ENCODE results near the gene STAG3. TPM values are rescaled to one million over a fixed set of nuclear protein-coding genes. Genes with fewer than 3 reads are reported as not detected.

Gene STAG3
- total and polyA plus RNA-seq, 3 donors from 2014 or later: 105 to 281 (median 224) TPM

GRCh38 chr7:100152404-100152803 is 25.3 kb upstream of the STAG3 start:
- no peak for TF ChIP-seq CTCF (IDR thresholded peaks at IDR 0.05)
- Histone ChIP-seq H3K27me3 (no peaks in the 10 kb centered on the region), H3K27ac (no peak overlapping the region), H3K9me3 (no peaks in the 10 kb centered on the region), H3K36me3 (ENCODE audit: low read depth, missing control alignments) (no peaks in the 10 kb centered on the region), H3K4me1 (peaks cover 9% of the 10 kb centered on the region), H3K4me3 (no peak overlapping the region)
- intact Hi-C loops (cut with DNase I; ENCODE audit: low total_unique reads): no loop called here
- no peak for DNase-seq

- TF ChIP-seq CTCF (IDR thresholded peaks at IDR 0.05): no peak
- no peak for TF ChIP-seq POLR2A (IDR thresholded peaks at IDR 0.05)
- Histone ChIP-seq H3K9me3 (no peaks in the 10 kb centered on the region), H3K4me1 (peaks cover 14% of the 10 kb centered on the region), H3K4me3 (no peak overlapping the region), H3K27ac (no peak overlapping the region), H3K36me3 (ENCODE audit: low read depth, missing control alignments) (no peaks in the 10 kb centered on the region), H3K27me3 (no peaks in the 10 kb centered on the region)
- intact Hi-C loops (cut with DNase I; ENCODE audit: low total_unique reads): no loop called here
- no peak for DNase-seq
- 90 to 94% methylated on average over 18 of the region's 18 CpGs for WGBS, 2 donors
Observed at GRCh38 chr7:100152937-100153666, 24.6 kb upstream of the STAG3 start.

GRCh38 chr7:100153708-100154535 is 23.8 kb upstream of the STAG3 start:
- H3K27ac ChIP-seq: no peak overlapping the region
- no peak for TF ChIP-seq POLR2A (IDR thresholded peaks at IDR 0.05)
- TF ChIP-seq CTCF (IDR thresholded peaks at IDR 0.05): no peak
- no peaks in the 10 kb centered on the region for H3K9me3 ChIP-seq
- DNase-seq: no peak
- peaks cover 14% of the 10 kb centered on the region for H3K4me1 ChIP-seq
- no peaks in the 10 kb centered on the region for H3K36me3 ChIP-seq (ENCODE audit: low read depth, missing control alignments)
- H3K27me3 ChIP-seq: no peaks in the 10 kb centered on the region
- intact Hi-C loops (cut with DNase I; ENCODE audit: low total_unique reads): no loop called here
- 78 to 85% methylated on average over 16 of the region's 16 CpGs for WGBS, 2 donors
- H3K4me3 ChIP-seq: no peak overlapping the region

- Histone ChIP-seq H3K4me3 (no peak overlapping the region), H3K27me3 (no peaks in the 10 kb centered on the region), H3K9me3 (no peaks in the 10 kb centered on the region), H3K36me3 (ENCODE audit: low read depth, missing control alignments) (no peaks in the 10 kb centered on the region), H3K4me1 (peaks cover 9% of the 10 kb centered on the region), H3K27ac (no peak overlapping the region)
- intact Hi-C loops (cut with DNase I; ENCODE audit: low total_unique reads): no loop called here
- 75 to 78% methylated on average over 20 to 29 of the region's 30 CpGs for WGBS, 2 donors
- DNase-seq: no peak
- no peak for TF ChIP-seq CTCF (IDR thresholded peaks at IDR 0.05)
- TF ChIP-seq POLR2A (IDR thresholded peaks at IDR 0.05): no peak
Observed at GRCh38 chr7:100154651-100155491, 22.8 kb upstream of the STAG3 start.
